Testis (tissue), 3 donors: ENCODE results near the gene IL36B. TPM values are rescaled to one million over a fixed set of nuclear protein-coding genes. Genes with fewer than 3 reads are reported as not detected.

Source experiments
- DNase-seq: peaks from one replicate; pipeline ENCODE4 v3.0.0-alpha.2; 2019
- H3K27ac ChIP-seq, 2 donors: fragments of 200-600 bp; sonication (generic); one replicate each; pipeline ENCODE4 v1.5.1; 2019
- H3K27me3 ChIP-seq: fragments of 200-600 bp; sonication (generic); one replicate; pipeline ENCODE4 v1.5.1; 2019
- H3K36me3 ChIP-seq: fragments of 200-600 bp; sonication (generic); one replicate; pipeline ENCODE4 v1.5.1; 2017; ENCODE audit warnings: low read depth; ENCODE audit errors: missing control alignments
- H3K4me1 ChIP-seq: fragments of 200-600 bp; sonication (generic); one replicate; pipeline ENCODE4 v1.5.1; 2019
- H3K4me3 ChIP-seq, 2 donors: fragments of 200-600 bp; sonication (generic); one replicate each; pipeline ENCODE4 v1.5.1; 2017 to 2019
- H3K9me3 ChIP-seq: fragments of 200-600 bp; sonication (generic); one replicate; pipeline ENCODE4 v1.5.1; 2017
- POLR2A ChIP-seq: fragments of 450-650 bp; IDR thresholded peaks from one replicate; pipeline ENCODE4 v1.6.1; 2017; ENCODE audit warnings: antibody characterized with exemption, mild to moderate bottlenecking, moderate library complexity
- WGBS, 2 donors: methylation state at CpG; one replicate each; pipeline ENCODE4 v1.1.5; 2018; 5-methylcytosine and 5-hydroxymethylcytosine counted together
- intact Hi-C: fragments of 100-400 bp; cut with DNase I; formaldehyde crosslinking; loops from one replicate; pipeline ENCODE4 v1.15.1; 2023; ENCODE audit warnings: low total_unique reads
- polyA plus RNA-seq: library from polyadenylated mRNA; stranded (reverse); fragments of 350-450 nt; fragmentation: Illumina TruSeq; extraction: RNeasy Lipid Tissue Mini Kit (QIAGEN cat#74804); gene quantifications from one replicate; pipeline ENCODE4 v1.2.3, GENCODE V29; 2014; ENCODE audit warnings: low read depth, low replicate concordance; ENCODE audit not compliant: insufficient read depth
- total RNA-seq, 2 donors: library from RNA; depleted of rRNA; stranded (reverse); fragments of >200 nt; gene quantifications; one replicate each; pipeline ENCODE4 v1.2.3, GENCODE V29; 2016
- TF ChIP-seq, protein P1 (sequence below), 3 experiments: fragments of 450-650 bp in 2 of 3; fragments of 200-600 bp in 1 of 3; sonication (generic) in 1 of 3; IDR thresholded peaks; one replicate each; pipeline ENCODE4 v1.5.1; 2016 to 2019; ENCODE audit warnings: antibody characterized with exemption in 3 of 3, mild to moderate bottlenecking in 2 of 3, moderate library complexity in 1 of 3

Gene IL36B
- total and polyA plus RNA-seq, 3 donors from 2014 or later, result not detected

DNA sequence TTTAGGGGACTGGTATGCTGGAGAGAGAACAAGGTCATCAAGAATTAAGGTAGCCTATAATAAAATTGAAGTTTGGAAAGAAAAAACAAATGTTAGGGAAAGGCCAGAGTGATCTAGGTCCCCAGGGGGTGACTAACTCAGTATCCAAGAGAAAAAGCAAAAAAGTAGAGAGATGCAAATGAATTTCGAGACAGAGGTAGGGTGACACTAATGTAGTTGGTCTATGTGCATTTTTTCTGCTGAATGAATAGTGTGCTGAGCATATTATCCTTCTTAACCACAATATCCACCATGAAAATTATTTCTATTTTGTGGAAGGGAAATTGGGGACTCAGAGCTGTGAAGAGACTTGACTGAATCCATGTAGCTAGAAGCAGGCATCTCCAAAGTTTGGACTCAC lies 37.6 kb downstream of the IL36B start:
- no peaks in the 10 kb centered on the region for H3K36me3 ChIP-seq
- TF ChIP-seq, protein P1, sequence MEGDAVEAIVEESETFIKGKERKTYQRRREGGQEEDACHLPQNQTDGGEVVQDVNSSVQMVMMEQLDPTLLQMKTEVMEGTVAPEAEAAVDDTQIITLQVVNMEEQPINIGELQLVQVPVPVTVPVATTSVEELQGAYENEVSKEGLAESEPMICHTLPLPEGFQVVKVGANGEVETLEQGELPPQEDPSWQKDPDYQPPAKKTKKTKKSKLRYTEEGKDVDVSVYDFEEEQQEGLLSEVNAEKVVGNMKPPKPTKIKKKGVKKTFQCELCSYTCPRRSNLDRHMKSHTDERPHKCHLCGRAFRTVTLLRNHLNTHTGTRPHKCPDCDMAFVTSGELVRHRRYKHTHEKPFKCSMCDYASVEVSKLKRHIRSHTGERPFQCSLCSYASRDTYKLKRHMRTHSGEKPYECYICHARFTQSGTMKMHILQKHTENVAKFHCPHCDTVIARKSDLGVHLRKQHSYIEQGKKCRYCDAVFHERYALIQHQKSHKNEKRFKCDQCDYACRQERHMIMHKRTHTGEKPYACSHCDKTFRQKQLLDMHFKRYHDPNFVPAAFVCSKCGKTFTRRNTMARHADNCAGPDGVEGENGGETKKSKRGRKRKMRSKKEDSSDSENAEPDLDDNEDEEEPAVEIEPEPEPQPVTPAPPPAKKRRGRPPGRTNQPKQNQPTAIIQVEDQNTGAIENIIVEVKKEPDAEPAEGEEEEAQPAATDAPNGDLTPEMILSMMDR (IDR thresholded peaks at IDR 0.05), result no peak
- no peak for TF ChIP-seq POLR2A
- H3K4me1 ChIP-seq, result no peaks in the 10 kb centered on the region
- no peak overlapping the region for H3K27ac ChIP-seq
- H3K27me3 ChIP-seq, result no peaks in the 10 kb centered on the region
- no peaks in the 10 kb centered on the region for H3K9me3 ChIP-seq
- DNase-seq, result no peak
- H3K4me3 ChIP-seq, result no peak overlapping the region
- intact Hi-C loops, result no loop called here
- WGBS, 2 donors, result 68 to 85% methylated on average over 1 of the region's 1 CpG

DNA sequence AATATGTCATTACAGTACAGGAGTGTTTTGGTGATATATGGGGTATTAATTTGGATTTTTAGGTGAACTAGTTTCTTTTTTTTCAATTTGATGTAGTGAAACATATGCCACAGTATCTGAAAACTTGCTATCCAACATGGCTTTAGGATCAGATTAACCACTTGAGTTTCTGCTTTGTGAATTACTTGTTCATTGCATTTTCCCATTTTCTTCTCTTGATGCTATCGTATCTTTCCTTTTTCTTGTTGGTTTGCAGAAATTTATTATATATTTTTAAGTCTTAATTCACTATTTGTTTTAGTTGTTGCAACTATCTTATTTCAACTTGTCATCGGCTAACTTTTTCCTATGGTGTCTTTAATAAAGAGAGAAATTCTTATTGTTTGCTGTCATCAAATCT lies 38.6 kb downstream of the IL36B start:
- no peaks in the 10 kb centered on the region for H3K36me3 ChIP-seq
- no peak for DNase-seq
- WGBS, 2 donors, result 93 to 95% methylated on average over 2 of the region's 2 CpGs
- H3K4me3 ChIP-seq, result no peak overlapping the region
- H3K27me3 ChIP-seq, result no peaks in the 10 kb centered on the region
- no peaks in the 10 kb centered on the region for H3K9me3 ChIP-seq
- intact Hi-C loops, result no loop called here
- H3K4me1 ChIP-seq, result no peaks in the 10 kb centered on the region
- no peak overlapping the region for H3K27ac ChIP-seq
- TF ChIP-seq, protein P1 (IDR thresholded peaks at IDR 0.05), result no peak

DNA sequence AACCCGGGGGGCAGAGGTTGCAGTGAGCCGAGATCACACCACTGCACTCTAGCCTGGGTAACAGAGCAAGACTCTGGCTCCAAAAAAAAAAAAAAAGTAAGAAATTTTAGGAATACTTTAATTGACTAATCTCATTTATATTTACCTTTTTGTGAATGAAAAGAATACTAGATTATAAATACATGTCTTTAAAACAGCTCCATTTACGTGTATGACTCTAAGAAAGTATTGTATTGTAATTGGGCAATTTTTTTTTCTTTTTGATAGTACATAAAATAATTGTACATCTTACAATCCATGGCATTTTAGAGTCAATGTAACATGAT lies 39.4 kb downstream of the IL36B start:
- intact Hi-C loops, result no loop called here
- Histone ChIP-seq H3K4me3 (no peak overlapping the region), H3K27ac (no peak overlapping the region), H3K9me3 (no peaks in the 10 kb centered on the region), H3K4me1 (no peaks in the 10 kb centered on the region), H3K27me3 (no peaks in the 10 kb centered on the region), H3K36me3 (no peaks in the 10 kb centered on the region)
- DNase-seq, result no peak
- 86 to 88% methylated on average over 3 of the region's 3 CpGs for WGBS, 2 donors
- TF ChIP-seq, protein P1 (IDR thresholded peaks at IDR 0.05), result no peak
- no peak for TF ChIP-seq POLR2A

DNA sequence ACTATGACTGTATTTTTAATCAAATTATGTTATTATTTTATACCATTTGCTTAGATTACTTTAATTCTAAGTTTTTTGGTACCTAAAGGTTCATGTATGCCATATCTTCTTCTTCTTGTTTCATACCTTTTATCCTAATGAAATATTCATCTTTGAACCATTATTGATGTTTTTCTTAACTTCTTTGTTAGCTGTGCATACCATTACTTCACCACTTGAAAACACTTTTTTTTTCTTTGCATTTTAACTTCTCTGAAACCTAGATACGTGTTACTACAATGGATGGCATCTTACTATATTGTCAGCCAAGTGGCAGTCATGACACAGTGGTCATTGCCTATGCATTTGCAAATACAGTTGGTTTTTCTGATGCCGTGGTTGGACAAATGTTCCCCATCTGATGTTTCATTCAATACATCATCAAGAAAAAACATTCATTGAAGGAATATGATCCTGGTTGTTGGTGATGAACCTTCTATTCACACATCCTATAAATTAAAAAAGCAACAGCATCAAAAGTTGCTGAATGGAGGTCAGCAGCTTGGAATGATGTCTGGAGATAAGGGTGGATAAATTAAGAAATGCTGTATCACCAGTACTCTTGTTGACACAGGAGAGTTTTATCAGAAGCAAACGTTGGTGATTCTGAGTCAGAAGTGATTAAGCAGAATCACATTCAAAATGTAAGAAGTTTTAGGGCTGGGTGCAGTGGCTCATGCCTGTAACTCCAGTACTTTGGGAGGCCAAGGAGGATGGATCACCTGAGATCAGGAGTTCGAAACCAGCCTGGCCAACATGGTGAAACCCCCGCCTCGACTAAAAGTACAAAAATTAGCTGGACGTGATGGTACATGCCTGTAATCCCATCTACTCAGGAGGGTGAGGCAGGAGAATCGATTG lies 40.0 kb downstream of the IL36B start:
- no peaks in the 10 kb centered on the region for H3K36me3 ChIP-seq
- no peaks in the 10 kb centered on the region for H3K27me3 ChIP-seq
- no peaks in the 10 kb centered on the region for H3K9me3 ChIP-seq
- no peak for DNase-seq
- H3K4me1 ChIP-seq, result no peaks in the 10 kb centered on the region
- no peak overlapping the region for H3K4me3 ChIP-seq
- TF ChIP-seq POLR2A, result no peak
- TF ChIP-seq, protein P1 (IDR thresholded peaks at IDR 0.05), result no peak
- no peak overlapping the region for H3K27ac ChIP-seq
- WGBS, 2 donors, result 79 to 80% methylated on average over 8 of the region's 8 CpGs
- intact Hi-C loops, result no loop called here

DNA sequence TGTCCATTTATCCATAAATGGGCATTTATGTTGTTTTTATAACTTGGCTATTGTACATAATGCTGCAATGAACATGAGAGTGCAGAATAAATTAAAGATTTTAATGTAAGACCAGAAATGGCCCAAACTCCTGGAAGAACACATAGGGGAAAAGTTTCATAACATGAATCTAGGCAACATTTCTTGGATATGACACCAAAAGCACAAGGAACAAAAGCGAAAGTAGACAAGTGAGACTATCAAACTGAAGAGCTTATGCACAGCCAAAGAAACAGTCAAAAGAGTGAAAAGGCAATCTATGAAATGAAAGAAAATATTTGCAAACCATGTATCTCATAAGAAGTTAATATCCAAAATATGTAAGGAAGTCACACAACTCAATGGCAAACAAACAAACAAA lies 41.6 kb downstream of the IL36B start:
- Histone ChIP-seq H3K36me3 (no peaks in the 10 kb centered on the region), H3K27ac (no peak overlapping the region), H3K27me3 (no peaks in the 10 kb centered on the region), H3K4me1 (no peaks in the 10 kb centered on the region), H3K4me3 (no peak overlapping the region), H3K9me3 (no peaks in the 10 kb centered on the region)
- intact Hi-C loops, result no loop called here
- no peak for DNase-seq
- TF ChIP-seq, protein P1 (IDR thresholded peaks at IDR 0.05), result no peak
- TF ChIP-seq POLR2A, result no peak
- 88 to 97% methylated on average over 1 of the region's 1 CpG for WGBS, 2 donors
